ENCODE measurements around the gene MRLN.

The MRLN gene

DNA sequence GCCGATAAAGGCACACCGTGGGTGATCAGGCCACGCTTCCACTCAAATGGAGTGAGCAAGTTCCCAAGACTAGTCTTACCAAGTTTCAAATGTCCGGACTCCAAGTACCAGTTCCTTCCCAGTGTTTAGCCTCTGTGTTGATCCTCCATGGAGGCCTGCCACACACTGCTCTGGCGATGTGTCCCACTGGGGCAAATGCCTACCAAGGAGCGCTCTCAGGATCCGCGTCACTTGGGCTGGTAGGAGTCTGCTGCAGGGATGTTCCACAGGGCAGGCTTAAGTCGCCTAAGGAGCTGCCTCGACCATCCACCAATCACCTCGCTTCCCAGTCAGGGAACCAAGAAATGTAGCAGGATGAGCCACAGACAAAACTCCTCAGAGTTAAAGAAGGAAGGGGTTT is 17.4 kb upstream of the MRLN start:
- TF ChIP-seq EZH2phosphoT487 (IDR thresholded peaks at IDR 0.05; ENCODE audit: low read depth): no peak
- TF ChIP-seq, protein P1, sequence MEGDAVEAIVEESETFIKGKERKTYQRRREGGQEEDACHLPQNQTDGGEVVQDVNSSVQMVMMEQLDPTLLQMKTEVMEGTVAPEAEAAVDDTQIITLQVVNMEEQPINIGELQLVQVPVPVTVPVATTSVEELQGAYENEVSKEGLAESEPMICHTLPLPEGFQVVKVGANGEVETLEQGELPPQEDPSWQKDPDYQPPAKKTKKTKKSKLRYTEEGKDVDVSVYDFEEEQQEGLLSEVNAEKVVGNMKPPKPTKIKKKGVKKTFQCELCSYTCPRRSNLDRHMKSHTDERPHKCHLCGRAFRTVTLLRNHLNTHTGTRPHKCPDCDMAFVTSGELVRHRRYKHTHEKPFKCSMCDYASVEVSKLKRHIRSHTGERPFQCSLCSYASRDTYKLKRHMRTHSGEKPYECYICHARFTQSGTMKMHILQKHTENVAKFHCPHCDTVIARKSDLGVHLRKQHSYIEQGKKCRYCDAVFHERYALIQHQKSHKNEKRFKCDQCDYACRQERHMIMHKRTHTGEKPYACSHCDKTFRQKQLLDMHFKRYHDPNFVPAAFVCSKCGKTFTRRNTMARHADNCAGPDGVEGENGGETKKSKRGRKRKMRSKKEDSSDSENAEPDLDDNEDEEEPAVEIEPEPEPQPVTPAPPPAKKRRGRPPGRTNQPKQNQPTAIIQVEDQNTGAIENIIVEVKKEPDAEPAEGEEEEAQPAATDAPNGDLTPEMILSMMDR (IDR thresholded peaks at IDR 0.05; ENCODE audit: low read depth, low read length): no peak
- no peaks in the 10 kb centered on the region for H3K36me3 ChIP-seq (replicated peaks; ENCODE audit: low read depth, low read length)
- H3K27me3 ChIP-seq (ENCODE audit: low read depth, low read length): no peaks in the 10 kb centered on the region
- no peak overlapping the region for H3K4me3 ChIP-seq (ENCODE audit: low read length)
- H3K9me3 ChIP-seq (ENCODE audit: insufficient read depth, low read length): no peaks in the 10 kb centered on the region
- H4K20me1 ChIP-seq (ENCODE audit: insufficient read depth, low read length): no peaks in the 10 kb centered on the region
- H3K9ac ChIP-seq (ENCODE audit: low read length): no peak overlapping the region
- no peak overlapping the region for H3K4me2 ChIP-seq (ENCODE audit: low read length)
- no peaks in the 10 kb centered on the region for H3K79me2 ChIP-seq (ENCODE audit: low read length)
- H3K4me1 ChIP-seq (ENCODE audit: low read length): no peaks in the 10 kb centered on the region
- no peak overlapping the region for H3K27ac ChIP-seq (ENCODE audit: low read length)
- no peak overlapping the region for H2AFZ ChIP-seq (ENCODE audit: low read depth, low read length)

DNA sequence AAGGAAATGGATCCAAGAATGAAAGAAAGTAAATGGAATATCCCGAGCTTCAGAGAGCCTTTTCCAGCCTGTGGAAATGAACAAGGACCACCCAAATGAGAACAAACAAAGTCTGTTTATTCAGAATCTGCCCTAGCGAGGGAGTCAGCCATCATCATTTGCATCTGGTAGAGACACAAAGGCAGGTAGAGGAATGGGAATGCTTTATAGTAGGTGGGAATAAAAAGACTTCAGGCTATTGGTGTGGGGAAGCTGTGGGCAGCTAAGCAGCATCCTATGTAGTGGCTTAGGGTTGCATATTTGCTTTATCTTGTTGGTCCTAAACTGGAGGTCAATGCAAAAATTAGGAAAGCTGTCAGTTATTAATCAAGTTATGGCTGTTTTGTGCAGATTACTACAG is 9.2 kb upstream of the MRLN start:
- no peaks in the 10 kb centered on the region for H3K27me3 ChIP-seq (ENCODE audit: low read depth, low read length)
- H3K27ac ChIP-seq (ENCODE audit: low read length): no peak overlapping the region
- H3K4me3 ChIP-seq (ENCODE audit: low read length): no peak overlapping the region
- TF ChIP-seq, protein P1 (IDR thresholded peaks at IDR 0.05; ENCODE audit: low read depth, low read length): no peak
- TF ChIP-seq EZH2phosphoT487 (IDR thresholded peaks at IDR 0.05; ENCODE audit: low read depth): no peak
- no peaks in the 10 kb centered on the region for H3K9me3 ChIP-seq (ENCODE audit: insufficient read depth, low read length)
- no peaks in the 10 kb centered on the region for H3K36me3 ChIP-seq (replicated peaks; ENCODE audit: low read depth, low read length)
- H3K4me1 ChIP-seq (ENCODE audit: low read length): peaks cover 5% of the 10 kb centered on the region
- no peak overlapping the region for H2AFZ ChIP-seq (ENCODE audit: low read depth, low read length)
- no peak overlapping the region for H3K9ac ChIP-seq (ENCODE audit: low read length)
- H3K4me2 ChIP-seq (ENCODE audit: low read length): no peak overlapping the region
- no peaks in the 10 kb centered on the region for H4K20me1 ChIP-seq (ENCODE audit: insufficient read depth, low read length)
- no peaks in the 10 kb centered on the region for H3K79me2 ChIP-seq (ENCODE audit: low read length)

DNA sequence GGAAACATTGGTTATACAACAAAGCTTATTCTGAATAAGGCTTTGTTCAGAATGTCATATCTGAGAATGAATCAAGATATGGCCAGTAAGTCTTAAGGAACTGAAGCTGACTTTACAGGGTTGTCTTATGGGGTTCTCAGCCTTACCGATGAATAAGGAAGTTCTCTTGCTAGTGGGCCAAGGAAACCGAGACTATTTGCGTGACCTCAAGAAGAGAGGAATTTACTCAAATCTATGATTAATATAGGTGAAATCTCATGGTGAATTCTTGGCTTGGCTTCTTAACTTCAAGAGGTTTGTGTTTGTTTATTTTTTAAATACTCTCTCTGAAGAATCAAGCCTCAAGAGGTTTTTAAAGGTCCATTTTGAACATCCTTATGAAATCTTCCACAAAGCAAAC is 4.7 kb upstream of the MRLN start:
- no peak overlapping the region for H2AFZ ChIP-seq (ENCODE audit: low read depth, low read length)
- no peak overlapping the region; the same call in 1 of the 2 replicates for H3K4me3 ChIP-seq (ENCODE audit: low read length)
- peaks cover 5% of the 10 kb centered on the region for H3K4me1 ChIP-seq (ENCODE audit: low read length)
- no peak overlapping the region for H3K4me2 ChIP-seq (ENCODE audit: low read length)
- no peaks in the 10 kb centered on the region for H3K79me2 ChIP-seq (ENCODE audit: low read length)
- H4K20me1 ChIP-seq (ENCODE audit: insufficient read depth, low read length): no peaks in the 10 kb centered on the region
- TF ChIP-seq EZH2phosphoT487 (IDR thresholded peaks at IDR 0.05; ENCODE audit: low read depth): no peak
- TF ChIP-seq, protein P1 (IDR thresholded peaks at IDR 0.05; ENCODE audit: low read depth, low read length): no peak
- H3K27me3 ChIP-seq (ENCODE audit: low read depth, low read length): no peaks in the 10 kb centered on the region
- H3K9ac ChIP-seq (ENCODE audit: low read length): no peak overlapping the region
- H3K9me3 ChIP-seq (ENCODE audit: insufficient read depth, low read length): no peaks in the 10 kb centered on the region
- H3K27ac ChIP-seq (ENCODE audit: low read length): no peak overlapping the region
- H3K36me3 ChIP-seq (replicated peaks; ENCODE audit: low read depth, low read length): no peaks in the 10 kb centered on the region

DNA sequence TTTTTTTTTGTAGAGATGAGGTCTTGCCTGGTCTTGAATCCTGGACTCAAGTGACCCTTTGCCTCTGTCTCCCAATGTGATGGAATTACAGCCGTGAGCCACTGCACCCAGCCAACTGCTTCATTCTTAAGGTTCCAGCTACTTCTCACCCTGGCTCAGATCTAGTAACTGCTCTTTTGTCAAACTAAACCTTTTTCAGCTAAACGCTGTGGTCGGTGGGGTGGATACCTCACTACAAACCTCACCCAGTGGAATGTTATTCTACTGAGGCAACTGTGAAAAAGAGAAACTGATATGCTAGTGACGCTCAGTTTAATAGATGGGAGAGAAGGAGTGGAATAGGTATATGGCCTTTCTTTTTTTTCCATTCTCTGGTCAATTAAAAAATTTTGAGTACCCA is 1.7 kb upstream of the MRLN start:
- no peak overlapping the region for H3K27ac ChIP-seq (ENCODE audit: low read length)
- H3K9ac ChIP-seq (ENCODE audit: low read length): no peak overlapping the region
- TF ChIP-seq, protein P1 (IDR thresholded peaks at IDR 0.05; ENCODE audit: low read depth, low read length): no peak
- H3K27me3 ChIP-seq (ENCODE audit: low read depth, low read length): no peaks in the 10 kb centered on the region
- no peak overlapping the region for H3K4me2 ChIP-seq (ENCODE audit: low read length)
- no peaks in the 10 kb centered on the region for H3K79me2 ChIP-seq (ENCODE audit: low read length)
- H3K4me3 ChIP-seq (ENCODE audit: low read length): no peak overlapping the region
- peaks cover 5% of the 10 kb centered on the region for H3K4me1 ChIP-seq (ENCODE audit: low read length)
- H3K36me3 ChIP-seq (replicated peaks; ENCODE audit: low read depth, low read length): no peaks in the 10 kb centered on the region
- H3K9me3 ChIP-seq (ENCODE audit: insufficient read depth, low read length): no peaks in the 10 kb centered on the region
- no peak overlapping the region for H2AFZ ChIP-seq (ENCODE audit: low read depth, low read length)
- no peaks in the 10 kb centered on the region for H4K20me1 ChIP-seq (ENCODE audit: insufficient read depth, low read length)

Data from OCI-LY3 (cell line).